NT2/D1 (cell line): ENCODE results near the gene RAD9A.
A peak's percentile ranks its signal among the peaks of the same experiment; 100 is the strongest.

Experiments used
- DNase-seq: peaks from one replicate; pipeline ENCODE4 v3.0.0-alpha.2; 2011; ENCODE audit warnings: low read depth, low spot score
- H3K27me3 ChIP-seq: 2 replicates; pipeline ENCODE4 v1.6.0; 2011; ENCODE audit warnings: mild to moderate bottlenecking; ENCODE audit not compliant: insufficient read length, insufficient read depth
- H3K36me3 ChIP-seq: 2 replicates; pipeline ENCODE4 v1.6.1; 2011; ENCODE audit warnings: mild to moderate bottlenecking, low read length, mixed read lengths; ENCODE audit not compliant: insufficient read depth, insufficient read length
- H3K4me1 ChIP-seq: 2 replicates; pipeline ENCODE4 v1.5.1; 2011; ENCODE audit not compliant: insufficient read depth, insufficient read length
- H3K4me3 ChIP-seq: 2 replicates; pipeline ENCODE4 v1.5.1; 2011; ENCODE audit warnings: low read depth; ENCODE audit not compliant: insufficient read length
- H3K9ac ChIP-seq: 2 replicates; pipeline ENCODE4 v1.6.0; 2011; ENCODE audit warnings: low read depth; ENCODE audit not compliant: insufficient read length
- H3K9me3 ChIP-seq: 2 replicates; pipeline ENCODE4 v1.5.1; 2011; ENCODE audit warnings: mild to moderate bottlenecking, low read length; ENCODE audit not compliant: insufficient read depth
- SUZ12 ChIP-seq: IDR thresholded peaks from 2 replicates; pipeline ENCODE4 v1.6.1; 2011; ENCODE audit not compliant: insufficient read length, insufficient read depth; ENCODE audit errors: extremely low read depth
- YY1 ChIP-seq: IDR thresholded peaks from 2 replicates; pipeline ENCODE4 v1.6.1; 2011; ENCODE audit not compliant: insufficient read length, insufficient read depth
- ZNF274 ChIP-seq: IDR thresholded peaks from 2 replicates; pipeline ENCODE4 v1.6.1; 2011; ENCODE audit warnings: mild to moderate bottlenecking, low read depth, low read length

RAD9A gene

DNA sequence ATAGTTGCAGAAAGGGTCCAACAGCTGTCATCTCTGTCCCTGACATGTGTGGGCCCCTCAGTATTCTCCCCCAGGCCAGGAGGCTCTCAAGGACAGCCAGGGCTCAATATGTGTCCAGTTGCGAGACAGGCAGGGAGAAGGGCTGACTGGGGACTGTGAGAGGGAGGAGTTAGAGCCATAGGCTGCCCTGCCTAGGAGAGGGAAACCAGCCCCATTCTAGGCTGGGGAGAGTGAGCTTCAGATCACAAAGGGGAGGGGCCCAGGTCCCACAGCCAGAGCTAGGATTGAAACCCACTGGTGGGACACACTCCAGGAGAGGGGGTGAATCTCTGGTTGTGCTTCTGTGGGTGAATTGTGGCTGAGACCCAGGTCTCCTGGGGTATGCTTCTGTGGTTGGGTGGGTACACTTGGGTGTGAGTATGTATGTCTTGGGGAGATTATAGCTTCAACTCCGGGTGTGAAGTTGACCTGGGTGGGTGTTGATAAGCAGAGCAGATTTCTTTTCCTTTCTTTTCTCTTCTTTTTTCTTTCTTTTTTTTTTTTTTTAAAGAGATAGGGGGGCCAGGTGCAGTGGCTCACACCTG is 21.6 kb downstream of the RAD9A start:
- Histone ChIP-seq H3K4me3 (no peak overlapping the region), H3K36me3 (no peaks in the 10 kb centered on the region), H3K9ac (peak overlapping the region; percentile 51), H3K27me3 (peaks cover 34% of the 10 kb centered on the region), H3K4me1 (peaks cover 64% of the 10 kb centered on the region), H3K9me3 (no peaks in the 10 kb centered on the region)
- TF ChIP-seq ZNF274 (no peak), SUZ12 (no peak), YY1 (no peak)
- no peak for DNase-seq

DNA sequence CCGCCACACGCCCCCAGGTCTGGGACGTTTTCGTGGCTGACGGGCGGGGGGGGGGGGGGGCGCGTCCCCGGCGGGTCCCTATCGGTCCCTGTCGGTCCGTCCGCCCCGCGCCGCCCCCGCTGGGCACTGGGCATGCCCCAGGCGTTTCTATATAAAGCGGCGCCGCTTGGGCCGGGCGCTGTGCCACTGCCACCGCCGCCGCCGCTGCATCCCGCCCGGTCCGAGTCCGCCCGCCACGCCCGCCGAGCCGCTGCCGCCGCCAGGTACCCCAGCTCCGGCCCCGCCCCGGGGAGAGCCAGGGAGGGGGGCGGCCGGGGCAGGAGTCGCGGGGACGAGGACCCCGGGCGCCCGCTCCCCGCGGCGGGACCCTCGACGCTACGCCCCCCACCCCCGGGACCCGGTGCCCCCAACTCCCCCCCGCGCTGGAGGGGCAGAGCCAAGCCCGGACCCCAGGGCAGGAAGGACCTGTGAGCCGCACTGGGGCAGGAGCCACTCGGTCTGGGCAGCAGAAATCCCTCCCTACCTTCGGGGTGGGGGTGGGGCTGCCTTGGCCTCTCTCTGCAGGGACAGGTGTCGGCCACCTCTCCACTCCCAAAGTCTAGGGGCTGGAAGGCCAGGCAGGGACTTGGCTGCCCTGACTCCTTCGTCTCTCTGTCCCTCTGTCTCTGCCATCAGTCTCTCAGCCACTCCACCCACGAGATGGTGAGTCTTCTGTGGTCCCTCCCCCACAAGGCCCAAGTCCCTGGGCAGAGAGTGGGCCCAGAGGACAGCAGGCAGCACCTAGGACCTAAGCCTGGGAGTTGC is 23.9 kb downstream of the RAD9A start, which contains the start of gene CARNS1:
Gene CARNS1 (plus strand): TSS at position 178 of the 804 bp plus-strand sequence. CDS start 522 bp downstream, at position 700.
- TF ChIP-seq SUZ12 = no peak
- no peak for TF ChIP-seq ZNF274
- no peak for TF ChIP-seq YY1
- H3K9ac ChIP-seq = peak within 1 kb of the TSS; percentile 74
- no peak for DNase-seq
- H3K36me3 ChIP-seq = peaks cover 2% of the 10 kb centered on the region
- peaks cover 61% of the 10 kb centered on the region for H3K4me1 ChIP-seq
- peaks cover 44% of the 10 kb centered on the region for H3K27me3 ChIP-seq
- H3K9me3 ChIP-seq = no peaks in the 10 kb centered on the region
- peak within 1 kb of the TSS; percentile 40 for H3K4me3 ChIP-seq

- TF ChIP-seq SUZ12 = no peak
- no peak for TF ChIP-seq YY1
- no peak for TF ChIP-seq ZNF274
- H3K9ac ChIP-seq = peak overlapping the region; percentile 0
- H3K4me1 ChIP-seq = peaks cover 57% of the 10 kb centered on the region
- peaks cover 2% of the 10 kb centered on the region for H3K36me3 ChIP-seq
- no peak for DNase-seq
- peaks cover 42% of the 10 kb centered on the region for H3K27me3 ChIP-seq
- H3K4me3 ChIP-seq = no peak overlapping the region
- no peaks in the 10 kb centered on the region for H3K9me3 ChIP-seq
Observed at GRCh38 chr11:67416416-67417335, 24.9 kb downstream of the RAD9A start.

- DNase-seq = no peak
- Histone ChIP-seq H3K36me3 (peaks cover 2% of the 10 kb centered on the region), H3K9ac (peak overlapping the region; percentile 0), H3K9me3 (no peaks in the 10 kb centered on the region), H3K4me1 (peaks cover 54% of the 10 kb centered on the region), H3K27me3 (peaks cover 35% of the 10 kb centered on the region), H3K4me3 (no peak overlapping the region)
- TF ChIP-seq ZNF274 (no peak), YY1 (no peak), SUZ12 (no peak)
Observed at GRCh38 chr11:67417425-67417824, 25.6 kb downstream of the RAD9A start.

- H3K9ac ChIP-seq = peak overlapping the region; percentile 57
Observed at GRCh38 chr11:67418476-67419281, 26.9 kb downstream of the RAD9A start.

GRCh38 chr11:67419325-67420049 is 27.7 kb downstream of the RAD9A start:
- Histone ChIP-seq H3K36me3 (peaks cover 2% of the 10 kb centered on the region), H3K27me3 (peaks cover 24% of the 10 kb centered on the region), H3K4me3 (no peak overlapping the region), H3K4me1 (peaks cover 60% of the 10 kb centered on the region), H3K9me3 (no peaks in the 10 kb centered on the region), H3K9ac (peak overlapping the region; percentile 93)
- TF ChIP-seq YY1 (no peak), SUZ12 (no peak), ZNF274 (no peak)
- DNase-seq = no peak

More at GRCh38 chr11:67418476-67419281, 26.9 kb downstream of the RAD9A start:
- Histone ChIP-seq H3K4me3 (no peak overlapping the region), H3K36me3 (peaks cover 2% of the 10 kb centered on the region), H3K27me3 (peaks cover 27% of the 10 kb centered on the region), H3K4me1 (peaks cover 54% of the 10 kb centered on the region), H3K9me3 (no peaks in the 10 kb centered on the region)
- no peak for DNase-seq
- TF ChIP-seq YY1 (no peak), ZNF274 (no peak), SUZ12 (no peak)
